NCI-H748 (cell line): ENCODE results near the gene FOXRED2.
"Not testable (repeated sequence)": the region's sequence is repeated elsewhere in the genome, so short reads cannot be mapped to it uniquely, and the experiment has no call there.

Source experiments
- DNase-seq: peaks from one replicate; lab custom pipeline; 2025; ENCODE audit not compliant: unreplicated experiment; lab: John Stamatoyannopoulos, UW

Gene FOXRED2

DNA sequence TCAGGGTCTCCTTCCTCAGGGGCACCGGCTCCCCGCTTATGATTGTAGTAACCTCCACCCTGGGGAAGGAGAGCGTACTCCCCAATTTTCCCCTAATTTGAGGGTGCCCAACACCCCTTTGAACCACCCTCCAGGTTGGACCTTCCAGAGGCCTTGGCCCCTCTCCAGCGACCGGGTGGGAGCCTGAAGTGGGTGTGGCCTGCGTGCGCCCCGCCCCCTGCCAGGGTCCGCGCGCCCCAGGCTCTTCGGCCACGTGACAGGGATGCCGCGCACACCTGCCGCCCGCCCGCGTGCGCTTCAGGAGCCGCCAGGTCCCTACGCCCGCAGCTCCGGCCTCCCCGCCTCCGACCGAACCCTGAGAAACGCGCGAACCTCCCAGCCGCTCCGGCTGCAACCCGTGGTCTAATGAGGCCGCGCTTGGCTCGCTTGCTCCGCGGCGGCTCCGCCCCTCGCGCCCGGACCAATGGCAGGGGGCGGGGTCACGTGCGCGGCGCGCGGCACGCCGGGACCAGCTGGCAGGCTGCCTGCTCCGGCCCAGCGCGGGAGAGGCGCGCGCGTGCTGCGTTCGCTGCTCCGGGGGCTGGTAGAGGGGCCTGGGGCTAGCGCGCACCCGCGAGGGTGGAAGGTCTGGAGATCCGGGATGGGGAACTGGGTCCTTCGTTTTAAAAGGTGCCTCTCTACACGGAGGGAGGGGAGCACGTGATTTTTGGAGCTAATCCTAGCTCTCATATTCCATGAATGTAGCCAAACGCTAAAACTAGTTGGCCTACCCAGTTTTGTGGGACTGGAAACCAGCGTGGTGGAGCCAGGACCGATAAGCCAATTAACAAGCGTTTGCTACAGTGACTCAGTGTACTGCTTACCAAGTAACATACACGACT lies at the start of gene FOXRED2:
Gene FOXRED2, minus strand, starts transcription at position 404 of the 881 bp plus-strand sequence. CDS start 618 bp downstream, outside the sequence.
- DNase-seq: peak; percentile 91

DNA sequence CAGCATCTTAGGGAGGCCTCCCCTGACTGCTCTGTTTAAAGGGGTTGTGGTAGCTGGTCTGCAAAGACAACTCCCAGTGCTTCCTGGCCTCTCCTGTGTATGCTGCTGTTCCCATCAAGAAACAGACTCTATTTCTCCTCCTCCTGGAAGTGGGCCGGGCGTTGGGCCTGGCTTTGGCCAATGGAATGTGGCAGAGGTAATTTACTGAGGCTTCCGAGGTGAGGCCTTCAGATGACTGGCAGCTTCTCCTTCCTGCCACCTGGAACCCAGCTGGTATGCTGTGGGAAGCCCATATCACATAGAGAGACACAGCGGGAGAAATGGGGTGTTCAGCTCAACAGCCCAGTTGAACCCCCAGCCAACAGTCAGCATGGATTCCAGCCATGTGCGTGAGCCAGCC lies 47.3 kb upstream of the FOXRED2 start:
- no peak for DNase-seq

DNA sequence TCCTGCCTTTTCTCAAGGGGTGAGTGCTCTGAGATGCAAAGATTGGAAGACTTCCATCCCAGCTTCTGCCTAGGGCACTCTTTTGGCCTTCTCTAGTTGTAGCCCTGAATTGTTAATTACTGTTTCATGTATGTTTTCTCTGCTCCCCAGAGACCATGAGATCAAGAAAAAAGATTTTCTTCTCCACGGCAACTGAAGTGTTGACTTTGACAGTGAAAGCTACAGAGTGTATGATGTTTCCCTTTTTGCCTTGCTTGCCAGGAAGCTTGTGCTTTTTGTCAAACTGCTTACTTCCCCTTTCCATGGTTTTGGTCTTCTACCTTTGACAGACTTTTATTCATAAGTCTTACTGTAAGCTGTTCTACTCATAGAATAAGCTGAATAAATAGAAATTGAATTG lies 45.4 kb upstream of the FOXRED2 start:
- DNase-seq: no peak

DNA sequence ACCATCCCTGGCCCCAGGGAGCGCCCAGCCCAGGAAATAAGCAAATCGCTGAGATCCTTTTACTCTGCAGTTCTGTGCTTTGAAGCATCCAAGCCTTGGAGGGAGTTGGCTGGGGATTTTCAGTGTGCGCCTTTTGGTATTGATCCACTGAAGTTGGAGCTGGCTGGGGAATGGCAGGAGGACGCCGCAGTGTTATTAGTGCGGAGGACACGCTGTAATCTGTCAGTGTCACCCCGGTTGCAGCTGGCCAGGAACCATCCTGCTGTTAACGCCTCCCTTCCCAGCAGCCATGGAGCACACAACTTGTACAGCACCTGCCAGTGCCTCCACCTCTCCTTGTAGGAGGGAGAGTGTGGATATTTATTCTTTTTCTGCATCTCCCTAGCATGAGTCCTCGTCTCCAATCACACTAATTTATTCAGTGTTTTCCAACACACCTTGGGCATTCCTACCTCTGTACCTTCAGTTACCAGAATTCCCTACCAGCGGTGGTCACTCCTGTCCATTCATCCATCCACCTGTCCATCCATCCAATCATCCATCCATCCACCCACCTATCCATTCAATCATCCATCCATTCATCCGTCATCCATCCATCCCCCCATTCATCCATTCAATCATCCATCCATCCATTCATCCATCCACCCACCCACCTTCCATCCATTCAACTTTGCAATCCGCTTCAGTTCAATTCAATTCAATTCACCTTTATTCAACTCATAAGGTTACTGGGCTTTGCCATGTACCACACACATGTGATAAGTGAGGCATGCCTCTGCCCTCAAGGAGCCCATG lies 44.1 kb upstream of the FOXRED2 start:
- DNase-seq: no peak

DNA sequence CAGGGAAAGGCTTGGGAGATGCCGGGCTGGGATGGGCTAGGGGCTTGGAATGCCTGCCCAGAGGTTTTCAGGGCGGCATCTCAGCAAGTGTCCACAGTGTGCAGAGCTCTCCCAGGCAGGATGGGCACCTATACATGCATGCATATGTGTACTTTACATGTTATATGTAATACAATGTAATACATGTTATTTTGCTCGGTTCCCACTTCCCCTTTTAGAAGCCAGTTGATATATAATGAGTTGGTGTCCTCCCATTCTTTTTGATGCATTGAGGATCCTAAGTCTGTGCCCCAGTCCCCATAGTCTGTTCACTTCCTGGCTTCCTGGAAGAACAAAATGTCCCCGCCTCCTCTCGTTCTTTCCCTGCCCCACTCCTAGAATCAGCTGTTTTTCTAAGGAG lies 42.2 kb upstream of the FOXRED2 start:
- no peak for DNase-seq

DNA sequence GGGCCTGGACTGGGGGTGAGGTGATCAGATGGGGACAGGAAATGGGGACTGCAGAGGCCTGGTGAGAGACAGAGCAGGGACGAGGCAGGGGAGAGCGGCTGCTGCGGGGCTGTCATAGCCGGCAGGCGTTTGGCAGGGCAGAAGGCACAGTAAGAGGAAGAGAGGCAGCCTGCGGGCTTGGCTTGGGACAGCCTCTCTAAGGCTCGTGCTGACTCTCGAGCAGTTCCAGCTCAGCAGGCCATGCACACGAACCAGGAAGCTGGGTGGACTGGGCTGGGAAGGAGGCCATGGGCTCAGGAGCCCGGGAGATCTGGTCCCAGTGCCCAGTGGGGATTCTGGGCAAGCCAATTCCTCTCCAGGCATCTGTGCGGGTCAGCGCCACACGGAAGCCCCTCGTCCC lies 41.8 kb upstream of the FOXRED2 start:
- no peak for DNase-seq

DNA sequence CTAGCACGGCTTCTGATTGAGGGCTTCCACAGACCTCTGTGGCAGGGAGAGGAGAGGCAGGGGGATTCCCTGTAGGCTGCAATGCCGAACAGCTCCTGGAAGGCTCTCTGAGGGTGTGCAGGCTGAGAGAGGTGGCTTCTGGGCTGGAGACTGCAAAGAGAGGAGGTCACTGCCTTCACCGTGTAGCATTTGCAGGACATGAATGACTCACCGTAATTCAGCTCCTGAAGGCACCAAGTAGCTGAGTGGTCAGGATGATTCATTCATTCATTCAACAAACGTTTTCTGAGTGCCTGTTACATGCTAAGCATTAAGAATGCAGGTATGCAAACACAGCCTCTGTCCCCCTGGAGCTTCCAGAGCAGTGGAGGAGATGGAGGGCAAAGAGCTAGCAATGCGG lies 40.1 kb upstream of the FOXRED2 start:
- no peak for DNase-seq

DNA sequence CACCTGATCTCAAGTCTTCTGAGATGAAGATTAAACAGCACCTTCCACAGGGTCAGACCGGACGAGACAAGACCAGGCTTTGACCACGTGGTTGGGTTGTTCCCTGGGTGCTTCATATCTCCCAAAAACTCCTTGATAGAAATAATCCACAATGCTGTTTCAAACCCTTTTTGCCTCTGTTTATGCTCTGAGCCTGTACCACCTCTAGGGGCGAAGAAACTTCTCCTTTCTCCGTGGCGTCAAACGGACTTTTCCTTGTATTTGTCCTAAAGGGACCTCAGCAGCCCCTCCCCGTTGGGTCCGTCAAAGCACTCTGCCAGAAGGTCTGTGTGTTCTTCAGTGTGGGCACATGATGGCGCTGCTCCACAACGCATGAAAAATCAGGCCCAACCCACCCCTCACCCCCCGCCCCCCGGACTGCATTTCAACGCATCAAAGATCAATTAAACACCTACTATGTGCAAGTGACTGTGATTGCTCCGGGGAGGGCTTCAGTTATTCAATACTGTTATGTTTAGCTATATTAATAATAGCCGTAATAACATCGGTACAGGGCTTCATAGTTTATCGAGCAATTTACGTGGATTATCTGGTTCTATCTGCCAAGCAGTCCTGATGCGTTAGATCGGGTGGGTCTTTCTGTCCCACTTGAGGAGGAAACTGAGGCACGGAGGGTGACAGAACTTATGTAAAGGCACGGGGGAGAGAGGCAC lies 39.4 kb upstream of the FOXRED2 start:
- DNase-seq: peak; percentile 54

DNA sequence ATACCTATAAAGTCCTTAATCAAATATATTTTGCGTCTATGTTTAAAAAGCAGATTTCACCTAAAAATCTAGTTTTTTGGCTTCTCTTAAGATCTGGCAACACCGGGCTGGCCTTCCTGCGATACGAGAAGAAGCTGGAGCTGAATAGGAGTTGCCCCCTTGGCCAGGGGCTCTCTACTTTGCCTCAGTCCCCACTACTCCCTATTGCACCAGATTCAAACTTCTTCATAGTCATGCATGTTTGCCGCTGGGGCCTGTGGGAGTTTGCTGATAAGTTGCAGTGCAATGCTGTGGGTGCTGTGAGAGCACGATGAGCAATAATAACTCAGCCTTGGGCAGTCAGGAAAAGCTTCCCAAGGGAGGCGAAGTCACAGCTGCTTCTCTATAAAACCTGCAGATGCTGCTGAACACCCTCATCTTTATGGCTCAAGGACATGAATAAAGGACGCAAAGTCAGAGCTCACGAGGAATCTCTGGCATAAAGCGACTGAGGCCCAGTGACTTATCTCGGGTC lies 37.3 kb upstream of the FOXRED2 start:
- no peak for DNase-seq

DNA sequence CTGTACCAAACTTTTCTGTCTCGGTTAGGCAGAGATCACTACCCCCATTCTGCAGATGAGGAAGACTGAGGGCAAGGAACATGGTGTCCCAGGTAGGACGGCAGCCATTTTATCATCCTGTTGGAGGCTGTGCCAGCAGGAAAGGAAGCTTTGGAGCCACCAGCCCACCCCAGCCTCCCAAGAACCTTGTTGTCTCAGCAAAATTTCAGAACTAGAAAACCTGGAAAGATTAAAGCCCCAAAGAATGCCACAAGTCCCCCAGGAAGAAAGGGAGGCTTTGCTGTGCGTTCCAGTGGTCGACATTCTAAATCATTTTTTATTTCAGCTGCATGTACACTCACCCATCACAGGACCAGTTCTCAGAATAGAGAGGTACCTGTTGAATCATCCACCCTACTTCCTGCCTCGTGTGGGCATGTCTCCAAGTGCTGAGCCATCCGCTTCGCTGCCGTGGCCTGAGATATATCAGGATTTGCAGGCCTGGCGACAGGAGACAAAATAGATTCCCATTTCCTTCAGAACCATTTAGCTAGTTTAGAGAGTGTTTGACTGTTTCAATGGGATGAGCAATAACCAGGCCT lies 35.1 kb upstream of the FOXRED2 start:
- no peak for DNase-seq

DNA sequence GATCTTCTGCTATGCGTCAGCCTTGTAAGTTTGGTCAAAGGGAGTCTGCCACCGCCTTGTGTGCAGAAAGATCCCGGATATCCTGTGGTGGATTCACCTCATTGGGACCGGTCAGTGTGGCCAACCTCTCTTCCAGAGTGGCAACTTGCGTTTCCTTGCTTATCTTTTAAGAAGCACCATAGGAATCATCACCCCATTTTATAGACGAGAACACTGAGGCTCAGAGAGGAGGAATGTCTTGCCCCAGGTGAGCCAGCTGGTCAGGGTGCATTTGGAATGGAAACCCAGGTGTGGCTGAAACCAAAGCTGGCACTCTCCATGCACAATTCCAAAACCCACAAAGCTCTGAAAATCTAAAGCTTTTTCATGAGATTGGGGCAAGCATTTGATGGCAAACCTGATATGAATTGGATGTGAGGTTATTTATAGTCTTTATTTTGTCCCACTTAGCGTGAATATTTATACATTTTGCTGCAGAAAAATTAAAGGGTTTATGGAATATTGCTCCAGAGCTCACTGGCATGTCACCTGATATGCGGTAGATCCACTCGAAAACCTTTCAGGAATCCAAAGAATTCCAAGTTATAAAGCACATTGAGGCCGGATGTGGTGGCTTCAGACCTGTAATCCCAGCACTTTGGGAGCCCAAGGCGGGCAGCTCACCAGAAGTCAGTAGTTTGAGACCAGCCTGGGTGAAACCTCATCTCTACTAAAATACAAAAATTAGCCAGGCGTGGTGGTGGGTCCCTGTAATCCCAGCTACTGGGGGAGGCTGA lies 34.2 kb upstream of the FOXRED2 start:
- DNase-seq: no peak

DNA sequence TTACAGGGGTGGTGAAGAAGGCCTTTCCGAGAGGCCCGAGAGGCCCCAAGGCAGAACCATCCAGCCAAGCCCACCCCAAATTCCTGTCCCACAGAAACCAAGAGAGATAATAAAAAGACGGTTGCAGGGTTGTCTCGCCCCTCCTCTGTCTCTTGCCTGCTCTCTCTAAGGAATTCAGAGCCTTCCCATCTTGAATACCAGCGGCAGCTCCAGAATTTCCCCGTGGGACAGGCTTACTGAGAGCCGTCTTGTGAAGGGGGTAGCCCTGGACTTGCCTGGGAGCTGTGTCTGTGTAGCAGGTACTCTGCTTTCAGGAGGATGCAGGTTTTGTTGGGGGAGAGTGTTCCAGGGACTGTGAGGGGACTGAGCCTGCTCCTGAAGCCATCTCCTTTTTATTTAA lies 31.7 kb upstream of the FOXRED2 start:
- no peak for DNase-seq

DNA sequence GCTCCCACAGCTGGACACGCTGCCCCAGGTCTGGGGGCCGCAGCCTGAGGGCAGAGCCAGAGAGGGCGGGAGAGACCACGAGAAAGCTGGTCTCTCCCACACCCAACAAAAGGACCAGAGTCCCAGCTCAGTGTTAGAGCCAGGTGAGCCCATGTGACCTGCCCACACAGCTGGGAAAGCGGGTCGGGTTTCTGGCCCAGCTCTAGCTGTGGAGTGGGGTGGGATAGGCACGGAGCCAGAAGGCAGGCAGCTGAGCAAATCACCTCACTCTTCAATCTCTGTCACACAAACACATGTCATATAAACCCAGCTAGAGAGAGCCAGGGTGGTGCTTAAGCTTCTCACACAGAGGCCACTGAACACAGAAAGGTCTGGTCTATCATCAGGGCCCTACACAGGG lies 29.9 kb upstream of the FOXRED2 start:
- peak; percentile 58 for DNase-seq

DNA sequence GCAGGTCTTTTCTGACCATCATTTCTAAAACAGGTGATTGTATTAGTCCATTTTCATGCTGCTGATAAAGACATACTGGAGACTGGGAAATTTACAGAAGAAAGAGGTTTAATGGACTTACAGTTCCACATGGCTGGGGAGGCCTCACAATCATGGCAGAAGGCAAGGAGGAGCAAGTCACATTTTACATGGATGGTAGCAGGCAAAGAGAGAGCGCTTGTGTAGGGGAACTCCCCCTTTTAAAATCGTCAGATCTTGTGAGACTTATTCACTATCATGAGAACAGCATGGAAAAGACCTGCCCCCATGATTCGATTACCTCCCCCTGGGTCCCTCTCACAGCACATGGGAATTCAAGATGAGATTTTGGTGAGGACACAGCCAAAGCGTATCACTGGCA lies 26.5 kb upstream of the FOXRED2 start:
- DNase-seq: not testable (repeated sequence)

DNA sequence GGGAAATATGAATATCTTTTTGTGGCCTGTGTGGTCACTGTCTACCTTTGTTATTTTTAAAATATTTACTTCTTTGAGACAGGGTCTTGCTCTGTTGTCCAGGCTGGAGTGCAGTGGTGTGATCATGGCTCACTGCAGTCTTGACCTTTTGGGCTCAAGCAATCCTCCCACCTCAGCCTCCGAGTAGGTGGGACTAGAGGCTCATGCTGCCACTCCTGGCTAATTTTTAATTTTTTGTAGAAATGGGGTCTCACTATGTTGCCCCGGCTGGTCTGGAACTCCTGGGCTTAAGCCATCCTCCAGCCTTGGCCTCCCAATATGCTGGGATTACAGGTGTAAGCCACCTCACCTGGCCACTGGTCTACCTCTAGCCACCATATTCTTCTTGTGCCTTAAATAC lies 25.6 kb upstream of the FOXRED2 start:
- no peak for DNase-seq

DNA sequence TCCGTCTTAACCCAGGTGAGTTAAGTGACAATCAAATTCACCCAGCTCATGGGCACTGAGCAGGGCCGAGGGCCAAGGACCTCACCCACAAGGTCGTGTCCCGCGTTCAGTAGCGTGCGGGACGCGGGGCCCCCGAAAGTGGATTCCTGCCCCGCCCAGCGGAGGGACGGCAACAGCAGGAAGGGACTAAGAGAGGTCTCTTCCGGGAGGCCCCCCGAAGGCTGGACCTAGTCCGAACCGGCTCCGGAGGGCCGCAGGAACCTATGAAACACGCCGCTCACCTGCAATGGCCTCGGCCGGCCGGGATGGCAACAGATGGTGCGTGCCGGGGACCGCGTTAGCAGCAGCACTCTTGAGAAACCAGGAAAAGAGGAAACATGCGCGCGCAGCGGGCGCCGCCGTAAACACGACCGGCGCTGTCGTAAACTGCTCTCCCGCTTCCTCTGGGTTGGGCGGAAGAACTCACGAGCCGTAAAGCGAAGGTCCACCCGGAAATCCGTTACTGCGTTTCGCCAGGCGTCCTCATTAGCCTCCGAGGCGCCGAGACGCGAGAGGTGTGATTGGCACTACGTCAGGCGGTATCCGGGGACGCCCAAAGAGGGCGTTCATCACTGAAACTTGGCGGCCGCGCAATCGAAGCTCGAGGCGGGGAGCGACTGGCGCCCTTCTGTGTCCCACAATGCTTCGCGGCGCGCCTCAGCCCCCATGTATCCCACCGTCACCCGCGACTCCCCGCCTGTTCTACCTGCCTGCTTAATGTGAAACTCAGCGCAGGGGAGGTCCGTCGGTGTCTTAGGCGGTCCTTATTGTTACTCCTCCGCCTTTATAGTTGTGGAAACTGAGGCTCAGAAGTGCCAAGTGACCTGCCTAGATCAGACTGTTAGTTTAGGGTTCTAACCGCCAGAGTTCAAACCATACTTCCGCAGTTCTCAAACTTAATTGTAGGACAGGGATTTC lies 22.2 kb upstream of the FOXRED2 start, which contains the start of gene EIF3D:
Gene EIF3D, minus strand, starts transcription at position 372 of the 957 bp plus-strand sequence. CDS start 3,045 bp downstream, outside the sequence.
- DNase-seq: peak; percentile 99

DNA sequence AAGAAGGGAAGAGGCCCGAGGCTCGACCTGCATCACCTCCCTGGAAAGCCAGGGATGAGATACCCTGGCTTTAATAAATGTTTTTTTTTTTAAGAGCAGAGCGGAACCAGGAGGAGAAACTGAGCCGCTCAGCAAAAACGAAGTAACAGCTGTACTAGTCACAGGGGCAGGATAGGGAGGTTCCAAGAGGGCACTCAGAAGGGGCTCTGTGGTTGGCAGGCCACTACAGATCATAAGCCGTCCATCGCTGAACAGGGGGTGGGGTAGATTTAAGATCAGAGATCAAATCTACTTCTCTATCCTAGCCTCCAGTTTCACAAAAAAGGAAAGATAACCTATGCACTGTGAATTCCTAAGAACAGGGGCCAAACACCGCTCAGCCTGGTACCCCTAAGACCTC lies 21.5 kb upstream of the FOXRED2 start:
- no peak for DNase-seq

DNA sequence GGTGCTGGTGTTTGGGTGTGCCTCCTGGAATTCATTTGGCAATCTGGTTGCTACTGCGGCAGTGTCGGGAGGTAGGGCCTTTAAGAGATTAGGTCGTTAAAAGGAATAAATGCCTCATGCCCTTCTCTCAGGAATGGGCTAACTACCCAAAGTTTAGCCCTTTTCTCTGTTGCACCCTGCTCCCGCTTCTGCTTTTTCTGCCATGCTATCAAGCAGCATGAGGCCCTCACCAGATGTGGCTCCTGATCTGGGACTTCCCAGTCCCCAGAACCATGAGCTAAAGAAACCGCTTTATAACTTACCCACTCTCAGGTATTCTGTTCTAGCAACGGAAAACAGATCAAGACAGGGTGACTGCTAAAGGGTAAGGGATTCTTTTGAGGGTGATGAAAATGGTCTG lies 15.8 kb upstream of the FOXRED2 start:
- no peak for DNase-seq

DNA sequence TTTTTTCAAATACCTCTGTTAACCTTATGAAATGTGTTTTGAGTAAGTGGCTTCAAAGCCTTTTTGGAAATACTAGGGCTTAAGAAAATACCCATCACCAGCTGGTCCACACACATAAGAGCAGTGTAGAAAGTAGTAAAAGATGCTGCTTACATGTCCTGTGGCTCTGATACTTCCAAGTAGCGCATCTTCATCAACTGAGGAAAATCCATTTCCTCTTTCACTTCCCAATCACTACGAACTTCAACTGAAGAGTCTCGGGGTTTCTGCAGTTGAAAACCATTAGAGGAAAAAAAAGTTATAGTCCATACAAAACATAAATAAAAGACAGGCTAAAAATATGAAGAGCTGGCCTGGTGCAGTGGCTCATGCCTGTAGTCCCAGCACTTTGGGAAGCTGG lies 13.6 kb upstream of the FOXRED2 start:
- DNase-seq: no peak
